Thyroid gland (tissue), 4 donors: Measurements from ENCODE around the gene MMAB. TPM values are rescaled to one million over a fixed set of nuclear protein-coding genes. Genes with fewer than 3 reads are reported as not detected.

ENCODE experiments used
- DNase-seq, 2 donors: peaks; one replicate each; pipeline ENCODE4 v3.0.0-alpha.2; 2019
- H3K27ac ChIP-seq, 3 donors: fragments of 200-600 bp; sonication (generic); 1 replicate in 2 of 3; 2 replicates in 1 of 3; pipeline ENCODE4 v1.5.1; 2016 to 2019; ENCODE audit warnings: mild to moderate bottlenecking in 1 of 3, moderate library complexity in 1 of 3
- H3K27me3 ChIP-seq: fragments of 200-600 bp; sonication (generic); one replicate; pipeline ENCODE4 v1.5.1; 2019
- H3K36me3 ChIP-seq, 2 donors: fragments of 200-600 bp; sonication (generic); one replicate each; pipeline ENCODE4 v1.5.1; 2016 to 2019
- H3K4me1 ChIP-seq, 2 donors: fragments of 200-600 bp; sonication (generic); one replicate each; pipeline ENCODE4 v1.5.1; 2017 to 2019
- H3K4me3 ChIP-seq, 3 donors: fragments of 200-600 bp; sonication (generic); replicated peaks in 1 of 3; 1 replicate in 2 of 3; 2 replicates in 1 of 3; pipeline ENCODE4 v1.5.1; 2016; ENCODE audit warnings: mild to moderate bottlenecking in 1 of 3
- H3K9me3 ChIP-seq: fragments of 200-600 bp; sonication (generic); one replicate; pipeline ENCODE4 v1.5.1; 2017
- POLR2A ChIP-seq, 2 donors: fragments of 450-650 bp; IDR thresholded peaks; one replicate each; pipeline ENCODE4 v1.6.1; 2017; ENCODE audit warnings: antibody characterized with exemption in 2 of 2, mild to moderate bottlenecking in 2 of 2, moderate library complexity in 1 of 2
- WGBS, 2 donors: methylation state at CpG; one replicate each; pipeline ENCODE4 v1.1.5; 2017; 5-methylcytosine and 5-hydroxymethylcytosine counted together
- intact Hi-C: fragments of 100-400 bp; cut with DNase I; formaldehyde crosslinking; loops from one replicate; pipeline ENCODE4 v1.15.1; 2023
- total RNA-seq, 4 donors: library from RNA; depleted of rRNA; stranded (reverse); fragments of >200 nt; gene quantifications; one replicate each; pipeline ENCODE4 v1.2.3, GENCODE V29; 2016
- TF ChIP-seq, protein P1 (sequence below), 6 experiments: fragments of 200-600 bp in 3 of 6; fragments of 450-650 bp in 3 of 6; sonication (generic) in 3 of 6; IDR thresholded peaks; one replicate each; pipeline ENCODE4 v1.5.1; 2016 to 2019; ENCODE audit warnings: antibody characterized with exemption in 6 of 6, mild to moderate bottlenecking in 2 of 6, inconsistent platforms in 1 of 6, moderate library complexity in 1 of 6

The MMAB gene
- total RNA-seq, 4 donors from 2014 or later = 40.3 to 82.2 (median 69.7) TPM

DNA sequence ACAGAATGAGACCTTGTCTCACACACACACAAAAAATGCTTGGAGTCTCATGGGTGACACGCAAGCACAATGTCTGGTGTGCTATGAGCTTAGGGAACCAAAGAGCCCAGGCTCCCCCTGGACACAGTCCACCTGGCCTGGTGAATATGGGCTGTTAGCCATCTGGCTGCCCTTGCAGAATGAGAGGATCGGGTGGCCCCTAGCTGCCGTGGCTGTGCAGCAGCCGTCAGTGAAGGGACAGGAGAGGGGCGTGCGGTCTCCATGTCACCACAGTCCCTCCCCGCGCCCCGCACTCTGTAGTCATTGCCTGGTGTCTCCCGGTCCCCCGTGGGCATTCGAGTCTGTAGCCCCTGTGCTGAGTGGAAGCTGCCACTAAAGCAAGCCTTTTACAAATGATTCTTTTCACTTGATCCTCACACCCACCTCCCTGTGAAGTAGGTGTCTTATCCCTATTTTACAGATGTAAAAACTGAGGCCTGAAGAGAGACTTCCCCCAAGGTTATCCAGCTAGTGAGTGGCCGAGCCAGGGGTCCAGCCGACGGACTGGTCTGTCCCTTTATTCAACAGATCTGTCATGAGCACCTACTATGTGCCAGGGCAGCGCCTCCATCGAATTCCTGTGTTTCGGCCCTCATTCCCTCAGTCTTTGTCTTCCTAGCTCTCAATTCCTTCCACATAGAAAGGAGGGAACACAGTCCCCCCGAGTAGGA lies 19.0 kb upstream of the MMAB start:
- TF ChIP-seq POLR2A (IDR thresholded peaks at IDR 0.05) = no peak
- TF ChIP-seq, protein P1, sequence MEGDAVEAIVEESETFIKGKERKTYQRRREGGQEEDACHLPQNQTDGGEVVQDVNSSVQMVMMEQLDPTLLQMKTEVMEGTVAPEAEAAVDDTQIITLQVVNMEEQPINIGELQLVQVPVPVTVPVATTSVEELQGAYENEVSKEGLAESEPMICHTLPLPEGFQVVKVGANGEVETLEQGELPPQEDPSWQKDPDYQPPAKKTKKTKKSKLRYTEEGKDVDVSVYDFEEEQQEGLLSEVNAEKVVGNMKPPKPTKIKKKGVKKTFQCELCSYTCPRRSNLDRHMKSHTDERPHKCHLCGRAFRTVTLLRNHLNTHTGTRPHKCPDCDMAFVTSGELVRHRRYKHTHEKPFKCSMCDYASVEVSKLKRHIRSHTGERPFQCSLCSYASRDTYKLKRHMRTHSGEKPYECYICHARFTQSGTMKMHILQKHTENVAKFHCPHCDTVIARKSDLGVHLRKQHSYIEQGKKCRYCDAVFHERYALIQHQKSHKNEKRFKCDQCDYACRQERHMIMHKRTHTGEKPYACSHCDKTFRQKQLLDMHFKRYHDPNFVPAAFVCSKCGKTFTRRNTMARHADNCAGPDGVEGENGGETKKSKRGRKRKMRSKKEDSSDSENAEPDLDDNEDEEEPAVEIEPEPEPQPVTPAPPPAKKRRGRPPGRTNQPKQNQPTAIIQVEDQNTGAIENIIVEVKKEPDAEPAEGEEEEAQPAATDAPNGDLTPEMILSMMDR (IDR thresholded peaks at IDR 0.05) = no peak
- H3K27me3 ChIP-seq = no peaks in the 10 kb centered on the region
- peaks cover 7% of the 10 kb centered on the region in 2 donors for H3K36me3 ChIP-seq
- no peaks in the 10 kb centered on the region for H3K9me3 ChIP-seq
- H3K4me1 ChIP-seq = peaks cover 22 to 26% of the 10 kb centered on the region in 2 donors
- 93 to 97% methylated on average over 16 to 18 of the region's 19 CpGs for WGBS, 2 donors
- DNase-seq = no peak
- H3K4me3 ChIP-seq = no peak overlapping the region
- H3K27ac ChIP-seq = no peak overlapping the region
- intact Hi-C loops = loop anchor here (10.0 kb wide), 1 partner anchor 168 kb away; no protein-coding TSS in a partner anchor

DNA sequence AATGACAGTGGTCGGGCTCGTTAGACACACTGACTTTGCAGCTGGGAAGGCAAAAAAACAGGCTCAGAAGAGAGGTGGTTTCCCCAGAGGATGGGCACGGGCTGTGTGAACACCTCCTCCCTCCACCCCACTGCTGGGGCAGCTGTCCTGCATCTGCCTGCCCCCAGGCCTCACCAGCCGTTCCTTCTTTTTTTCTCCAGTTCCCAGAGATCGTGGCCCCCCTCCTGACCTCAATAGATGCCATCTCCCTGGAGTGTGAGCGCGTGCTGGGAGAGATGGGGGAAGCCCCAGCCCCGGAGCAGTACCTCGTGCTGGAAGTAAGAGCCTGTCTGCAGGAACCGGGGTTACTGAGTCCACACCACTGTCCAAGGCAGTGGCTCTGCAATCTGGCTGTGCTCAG lies 17.7 kb upstream of the MMAB start:
- DNase-seq = no peak
- Histone ChIP-seq H3K27ac (no peak overlapping the region), H3K4me1 (peaks cover 30 to 37% of the 10 kb centered on the region in 2 donors), H3K4me3 (no peak overlapping the region), H3K36me3 (peaks cover 7% of the 10 kb centered on the region in 2 donors), H3K9me3 (no peaks in the 10 kb centered on the region), H3K27me3 (no peaks in the 10 kb centered on the region)
- TF ChIP-seq, protein P1 (IDR thresholded peaks at IDR 0.05) = no peak
- no peak for TF ChIP-seq POLR2A (IDR thresholded peaks at IDR 0.05)
- intact Hi-C loops = loop anchor here (10.0 kb wide), 1 partner anchor 166 kb away; no protein-coding TSS in a partner anchor
- WGBS, 2 donors = 76 to 88% methylated on average over 10 of the region's 10 CpGs

- no peaks in the 10 kb centered on the region for H3K27me3 ChIP-seq
- H3K9me3 ChIP-seq = no peaks in the 10 kb centered on the region
- no peak for DNase-seq
- peaks cover 7% of the 10 kb centered on the region in 2 donors for H3K36me3 ChIP-seq
- intact Hi-C loops = loop anchor here (10.0 kb wide), 1 partner anchor 166 kb away; no protein-coding TSS in a partner anchor
- peaks cover 30 to 37% of the 10 kb centered on the region in 2 donors for H3K4me1 ChIP-seq
- H3K4me3 ChIP-seq = no peak overlapping the region
- no peak overlapping the region for H3K27ac ChIP-seq
- TF ChIP-seq POLR2A (IDR thresholded peaks at IDR 0.05) = no peak
- TF ChIP-seq, protein P1 (IDR thresholded peaks at IDR 0.05) = no peak
- WGBS, 2 donors = 91 to 93% methylated on average over 8 of the region's 8 CpGs
These were observed 17.3 kb upstream of the MMAB start for GRCh38 chr12:109590566-109590965.

- Histone ChIP-seq H3K9me3 (no peaks in the 10 kb centered on the region), H3K36me3 (peaks cover 7% of the 10 kb centered on the region in 2 donors), H3K27me3 (no peaks in the 10 kb centered on the region), H3K4me1 (peaks cover 30 to 37% of the 10 kb centered on the region in 2 donors), H3K27ac (peak overlapping the region in 2 of 3 donors; percentile 86 to 93), H3K4me3 (no peak overlapping the region)
- TF ChIP-seq, protein P1 (IDR thresholded peaks at IDR 0.05) = no peak
- no peak for TF ChIP-seq POLR2A (IDR thresholded peaks at IDR 0.05)
- intact Hi-C loops = loop anchor here (10.0 kb wide), 1 partner anchor 165 kb away; no protein-coding TSS in a partner anchor
- no peak for DNase-seq
- 90 to 94% methylated on average over 16 of the region's 16 CpGs for WGBS, 2 donors
These were observed 16.5 kb upstream of the MMAB start for GRCh38 chr12:109589691-109590245.

- intact Hi-C loops = no loop called here
- 70 to 77% methylated on average over 7 of the region's 7 CpGs for WGBS, 2 donors
- TF ChIP-seq POLR2A (IDR thresholded peaks at IDR 0.05) = no peak
- TF ChIP-seq, protein P1 (IDR thresholded peaks at IDR 0.05) = no peak
- Histone ChIP-seq H3K9me3 (no peaks in the 10 kb centered on the region), H3K27me3 (no peaks in the 10 kb centered on the region), H3K4me1 (peaks cover 30 to 37% of the 10 kb centered on the region in 2 donors), H3K27ac (peak overlapping the region; percentile 72 to 93 (median 86)), H3K36me3 (peaks cover 7% of the 10 kb centered on the region in 2 donors), H3K4me3 (no peak overlapping the region)
- DNase-seq = no peak
These were observed 15.9 kb upstream of the MMAB start for GRCh38 chr12:109589240-109589590.
